ENCODE results near the gene STX2. TPM values are rescaled to one million over a fixed set of nuclear protein-coding genes. Genes with fewer than 3 reads are reported as not detected.

STX2 gene
- total and polyA plus RNA-seq, 9 donors = 14.6 to 24.7 (median 17.9) TPM

DNA sequence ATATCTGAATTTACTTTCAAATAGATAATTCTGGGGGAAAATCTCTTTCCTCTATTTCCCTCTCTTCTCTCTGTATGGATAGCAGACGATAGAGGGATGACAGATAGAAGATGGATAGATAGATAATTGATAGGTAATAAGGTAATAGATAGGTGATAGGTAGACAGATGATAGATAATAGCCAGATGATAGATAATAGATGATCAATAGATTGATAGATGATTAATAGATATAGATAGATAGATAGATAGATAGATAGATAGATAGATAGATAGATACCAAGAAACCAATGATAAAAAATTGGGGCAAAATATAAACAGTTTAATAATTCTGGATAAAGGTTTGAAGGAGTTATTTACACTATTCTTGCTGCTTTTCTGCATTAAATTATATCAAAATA lies 96.3 kb downstream of the STX2 start:
- WGBS (ENCODE audit: insufficient coverage) = no CpG with 5 or more reads among the region's 1 CpG
- H3K27me3 ChIP-seq (ENCODE audit: control insufficient read depth, insufficient read depth, low read length) = peaks cover 5% of the 10 kb centered on the region

DNA sequence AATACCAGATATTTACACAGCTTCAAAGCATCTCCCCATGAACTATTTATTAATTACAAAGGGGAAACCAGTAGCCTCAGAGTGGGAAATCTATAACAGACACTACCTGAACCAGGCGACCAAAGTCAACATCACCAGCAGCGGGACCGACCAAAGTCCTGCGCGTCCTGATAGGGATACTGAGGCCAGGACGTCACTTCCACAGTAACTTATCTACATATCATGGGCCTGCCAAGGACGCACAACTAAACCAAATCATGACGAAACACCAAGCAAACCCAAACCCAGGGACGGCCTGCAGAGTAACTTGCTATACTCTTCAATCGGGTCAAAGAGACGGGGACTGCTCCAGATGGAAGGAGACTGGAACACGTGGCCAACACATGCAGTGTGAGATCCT lies 96.9 kb downstream of the STX2 start:
- Histone ChIP-seq H3K4me3 (ENCODE audit: low read length) (no peak overlapping the region), H3K27me3 (ENCODE audit: control insufficient read depth, insufficient read depth, low read length) (peaks cover 8% of the 10 kb centered on the region)
- WGBS (ENCODE audit: insufficient coverage) = 80% methylated on average over 12 of the region's 12 CpGs

More for the DNA sequence above, 96.3 kb downstream of the STX2 start:
- Histone ChIP-seq H3K36me3 (ENCODE audit: control insufficient read depth, insufficient read depth, low read length) (no peaks in the 10 kb centered on the region), H3K4me1 (ENCODE audit: control insufficient read depth, insufficient read depth, low read length) (peaks cover 1% of the 10 kb centered on the region), H3K9me3 (replicated peaks; ENCODE audit: control insufficient read depth, low read depth, low read length) (no peaks in the 10 kb centered on the region), H3K4me3 (ENCODE audit: low read length) (no peak overlapping the region), H3K27ac (ENCODE audit: low read length) (no peak overlapping the region)
- DNase-seq = no peak

More for the DNA sequence above, 96.9 kb downstream of the STX2 start:
- Histone ChIP-seq H3K36me3 (ENCODE audit: control insufficient read depth, insufficient read depth, low read length) (no peaks in the 10 kb centered on the region), H3K4me1 (ENCODE audit: control insufficient read depth, insufficient read depth, low read length) (no peaks in the 10 kb centered on the region), H3K27ac (ENCODE audit: low read length) (no peak overlapping the region), H3K9me3 (replicated peaks; ENCODE audit: control insufficient read depth, low read depth, low read length) (no peaks in the 10 kb centered on the region)
- no peak for DNase-seq

Other genes with a start within 250 kb of the STX2 start
- gene RIMBP2, start 123.0 kb downstream of the STX2 start, total RNA-seq = 2.0 TPM
- gene RIMBP2, start 123.0 kb downstream of the STX2 start, polyA plus RNA-seq (ENCODE audit: insufficient read depth in 1 of 8, insufficient read length in 8 of 8, low replicate concordance in 1 of 8) = 1 to 10 TPM in 3 of 8 donors, under 1 TPM in 5; 0.46 to 2.1 (median 0.82) TPM
- 422 TPM for gene RAN, start 32.8 kb upstream of the STX2 start, total RNA-seq
- gene RAN, start 32.8 kb upstream of the STX2 start, polyA plus RNA-seq (ENCODE audit: insufficient read depth in 1 of 8, insufficient read length in 8 of 8, low replicate concordance in 1 of 8) = 100 to 1,000 TPM; 370 to 512 (median 415) TPM
- 10.8 TPM for gene ADGRD1, start 114.7 kb upstream of the STX2 start, total RNA-seq
- gene ADGRD1, start 114.7 kb upstream of the STX2 start, polyA plus RNA-seq (ENCODE audit: insufficient read depth in 1 of 8, insufficient read length in 8 of 8, low replicate concordance in 1 of 8) = 10 to 100 TPM in 5 of 8 donors, 1 to 10 TPM in 3; 4.9 to 14.7 (median 10.5) TPM